KG1 (cell line): ENCODE data around the gene NAB2.

Experiments
- DNase-seq: peaks from one replicate; lab custom pipeline; 2025; lab: John Stamatoyannopoulos, UW

Gene NAB2

DNA sequence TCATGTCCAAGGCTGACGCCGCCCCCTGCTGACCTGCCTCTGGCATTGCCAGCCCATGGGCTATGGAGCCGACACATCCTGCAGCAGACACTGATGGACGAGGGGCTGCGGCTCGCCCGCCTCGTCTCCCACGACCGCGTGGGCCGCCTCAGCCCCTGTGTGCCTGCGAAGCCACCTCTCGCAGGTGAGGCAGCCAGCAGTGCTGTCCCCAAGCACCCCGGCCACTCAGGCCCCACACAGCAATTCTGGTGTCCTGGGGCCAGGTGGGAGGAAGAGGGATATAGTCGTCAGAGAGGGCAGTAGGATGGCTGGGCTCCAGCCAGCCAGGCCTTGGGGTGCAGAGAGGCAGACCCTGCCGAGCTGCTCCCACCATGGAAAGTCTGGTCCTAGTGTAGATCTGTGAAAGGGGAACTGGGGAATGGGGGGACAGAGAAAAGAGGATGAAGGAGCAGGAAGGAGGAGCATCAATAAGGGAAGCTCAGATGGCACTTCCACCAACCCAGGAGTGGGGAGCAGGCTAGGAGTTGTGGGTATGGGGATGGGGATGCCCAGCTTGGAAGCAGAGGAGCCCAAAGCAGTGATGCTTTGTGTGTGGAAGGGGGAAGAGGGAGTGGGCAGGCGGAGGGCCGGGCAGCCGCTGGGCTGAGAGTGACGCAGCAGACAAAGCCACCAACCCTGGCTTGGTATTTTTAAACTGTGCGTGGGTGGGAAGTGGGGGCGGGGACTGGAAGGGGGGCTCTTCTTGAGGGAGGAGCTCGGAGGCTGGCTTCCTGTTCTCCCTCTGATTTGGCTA is 4.7 kb downstream of the NAB2 start:
- DNase-seq: no peak

DNA sequence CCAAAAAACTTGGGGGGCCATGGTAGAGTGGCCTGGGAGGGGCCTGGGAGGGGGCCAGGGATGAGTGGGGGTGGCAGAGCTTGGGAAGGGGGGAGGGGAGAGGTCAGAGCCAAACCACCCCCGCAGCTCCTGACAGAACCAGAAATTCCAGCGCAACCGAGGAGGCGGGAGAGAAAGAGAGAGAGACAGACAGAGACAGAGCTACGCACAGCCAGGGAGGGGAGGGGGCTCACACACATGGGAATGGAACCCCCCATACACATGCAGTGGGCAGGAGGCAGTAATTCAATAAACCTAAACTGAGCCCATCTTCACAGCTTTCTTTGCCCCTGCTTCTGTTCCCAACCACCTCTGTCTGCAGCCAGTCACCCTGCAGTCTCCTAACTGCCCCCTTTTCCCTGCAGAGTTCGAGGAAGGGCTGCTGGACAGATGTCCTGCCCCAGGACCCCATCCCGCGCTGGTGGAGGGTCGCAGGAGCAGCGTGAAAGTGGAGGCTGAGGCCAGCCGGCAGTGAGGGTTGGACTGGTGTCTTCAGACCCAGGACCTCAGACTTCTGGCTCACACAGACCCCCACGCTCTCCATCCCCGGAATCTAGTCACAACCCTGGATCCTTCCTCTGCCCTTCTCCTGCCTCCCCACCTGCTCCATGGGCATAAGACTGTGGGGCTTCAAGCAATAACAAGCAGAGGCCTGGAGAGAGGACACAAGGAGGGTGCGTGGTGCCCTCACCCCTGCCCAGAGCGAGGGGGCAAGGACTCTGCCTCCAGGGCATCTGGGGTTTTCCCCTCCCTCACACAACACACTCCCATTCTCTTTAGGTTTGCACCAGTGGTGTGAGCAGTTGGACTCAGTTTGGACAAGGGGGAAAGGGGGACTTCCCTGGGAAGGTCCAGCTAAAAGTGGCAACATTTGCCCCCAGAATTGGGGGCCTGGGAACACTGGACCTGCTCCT is 5.6 kb downstream of the NAB2 start:
- no peak for DNase-seq

DNA sequence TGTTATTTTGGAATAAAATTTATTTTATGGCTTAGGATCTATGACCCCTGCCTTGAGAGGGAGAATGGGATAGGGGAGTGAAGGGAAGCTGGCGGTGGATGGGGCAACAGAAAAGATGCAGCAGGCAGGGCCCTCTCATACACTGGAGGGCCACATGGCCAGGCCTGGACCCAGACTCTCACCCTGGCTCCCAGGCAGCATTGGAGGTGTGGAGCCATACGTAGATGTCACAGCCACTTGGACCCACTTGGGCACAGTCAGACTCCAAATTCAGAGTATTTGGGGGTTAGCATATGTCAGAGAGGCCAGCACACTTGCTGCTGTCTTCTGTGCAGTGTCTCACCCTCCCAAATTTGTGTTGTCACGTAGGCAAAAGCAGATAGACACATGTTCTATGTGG is 6.5 kb downstream of the NAB2 start:
- no peak for DNase-seq

DNA sequence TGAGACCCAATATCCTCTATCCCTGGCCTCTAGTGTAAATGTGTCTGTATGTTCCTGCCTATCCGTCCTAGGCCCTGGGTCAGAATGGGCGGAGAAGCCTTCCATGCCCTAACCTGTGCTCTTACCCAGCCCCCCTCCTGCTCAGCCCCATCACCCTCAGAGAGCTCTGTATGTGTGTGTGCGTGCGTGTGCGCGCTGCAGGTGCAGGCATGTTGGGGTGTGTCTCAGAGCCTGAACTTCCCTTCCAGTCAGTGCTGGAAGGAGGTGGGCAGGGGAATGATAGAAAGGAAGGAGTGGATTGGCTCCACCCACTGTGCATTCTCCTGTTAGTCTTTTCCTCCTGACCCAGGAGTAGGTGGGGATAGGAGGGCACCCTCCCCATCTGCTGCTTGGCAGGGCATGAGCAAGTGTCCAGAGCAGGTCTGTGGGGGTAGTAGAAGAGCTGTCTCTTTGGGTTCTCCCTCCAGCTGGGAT is 7.2 kb downstream of the NAB2 start:
- no peak for DNase-seq

DNA sequence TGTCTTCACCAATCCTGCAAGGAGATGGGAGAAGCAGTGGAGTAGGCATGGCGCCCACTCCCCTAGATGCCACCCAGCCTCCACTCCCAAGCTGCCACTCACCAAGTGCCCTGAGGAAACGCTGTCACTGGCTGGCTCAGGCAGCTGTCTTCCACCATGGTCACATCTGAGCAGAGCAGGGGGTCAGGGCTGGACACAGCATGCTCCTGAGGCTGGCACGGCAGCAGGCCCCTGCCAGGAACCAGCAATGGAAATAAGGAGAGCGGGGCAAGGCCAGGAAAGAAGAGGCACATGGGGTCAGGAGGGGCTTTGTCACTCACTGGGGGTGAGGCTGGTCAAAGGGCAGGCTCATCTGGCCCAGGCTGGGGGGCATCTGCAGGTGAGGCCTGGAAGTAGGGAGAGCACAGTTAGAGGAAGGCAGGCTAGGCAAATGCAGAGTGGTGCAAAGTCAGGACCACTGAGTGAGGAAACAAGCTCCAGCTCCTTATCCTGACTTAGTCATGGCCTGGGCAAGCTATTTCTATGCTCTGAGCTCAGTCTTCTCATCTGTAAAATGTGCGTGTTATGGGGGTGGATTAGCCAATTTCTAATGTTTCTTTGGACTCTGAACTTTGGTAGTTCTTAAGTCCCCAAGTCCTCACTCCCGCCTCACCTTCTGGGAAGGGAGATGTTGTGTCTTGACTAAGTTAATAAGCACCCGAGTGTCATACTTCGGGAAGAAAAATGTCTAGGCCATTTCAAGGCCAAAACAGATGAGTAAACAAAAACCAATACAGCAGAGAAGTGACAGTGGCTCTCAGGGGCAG is 8.0 kb downstream of the NAB2 start:
- DNase-seq: no peak

DNA sequence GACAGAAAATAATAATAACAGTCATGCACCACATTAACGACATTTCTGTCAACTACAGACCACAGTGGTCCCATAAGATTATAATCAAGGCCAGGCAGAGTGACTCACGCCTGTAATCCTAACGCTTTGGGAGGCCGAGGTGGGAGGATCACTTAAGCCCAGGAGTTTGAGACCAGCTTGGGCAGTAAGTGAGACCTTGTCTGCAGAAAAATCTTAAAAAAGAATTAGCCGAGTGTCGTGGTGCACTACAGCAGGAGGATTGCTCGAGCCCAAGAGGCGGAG is 8.6 kb downstream of the NAB2 start:
- no peak for DNase-seq

DNA sequence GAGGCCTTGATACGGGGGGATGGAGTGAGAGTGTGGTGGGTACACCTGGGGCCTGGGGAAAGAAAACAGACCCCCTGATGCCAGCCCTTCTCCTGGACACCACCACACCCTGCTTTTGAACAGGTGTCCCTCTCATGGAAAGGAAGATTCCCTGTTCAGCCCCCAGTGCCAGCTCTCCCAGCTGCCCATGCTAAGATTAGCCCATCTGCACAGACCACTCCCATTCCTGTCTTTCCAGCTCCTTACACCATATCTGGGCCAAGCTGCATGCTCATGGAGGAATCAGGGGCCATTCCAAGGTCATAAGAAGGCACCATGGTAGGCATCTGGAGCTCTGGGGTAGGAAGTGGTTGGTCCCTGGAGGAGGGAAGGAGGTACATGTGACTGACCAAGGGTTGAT is 9.6 kb downstream of the NAB2 start:
- DNase-seq: no peak

DNA sequence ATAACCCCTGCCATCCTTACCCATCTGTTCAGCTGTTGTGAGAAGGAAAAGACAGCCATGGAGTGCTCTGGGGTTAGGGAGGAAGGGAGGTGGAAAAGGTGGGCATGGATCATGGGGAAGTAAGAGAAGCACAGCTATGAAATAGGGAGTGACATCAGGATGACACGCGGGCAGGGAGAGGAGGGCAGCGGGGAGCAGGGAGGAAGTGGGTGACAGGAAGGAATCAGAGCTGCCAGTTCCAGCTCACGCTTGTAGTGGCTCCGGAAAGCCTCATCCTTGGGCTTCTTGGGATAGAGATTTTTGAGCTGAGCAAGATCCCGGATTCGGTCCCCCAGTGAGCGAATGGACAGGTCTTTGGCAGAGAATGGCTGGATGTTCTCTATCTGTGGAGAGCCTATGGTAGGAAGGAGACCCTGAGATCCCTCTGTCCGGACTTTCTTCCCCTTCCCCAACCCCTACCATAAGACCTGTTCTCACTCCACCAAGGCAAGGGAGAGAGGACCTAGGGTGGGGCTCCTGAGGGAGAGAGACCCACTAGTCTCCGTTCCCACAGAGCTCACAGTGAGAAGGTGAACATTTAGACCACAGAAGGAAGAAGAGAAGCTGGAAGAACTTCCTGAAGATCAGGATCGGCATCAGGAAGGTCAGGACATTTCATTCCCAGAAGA is 10.3 kb downstream of the NAB2 start:
- DNase-seq: no peak

DNA sequence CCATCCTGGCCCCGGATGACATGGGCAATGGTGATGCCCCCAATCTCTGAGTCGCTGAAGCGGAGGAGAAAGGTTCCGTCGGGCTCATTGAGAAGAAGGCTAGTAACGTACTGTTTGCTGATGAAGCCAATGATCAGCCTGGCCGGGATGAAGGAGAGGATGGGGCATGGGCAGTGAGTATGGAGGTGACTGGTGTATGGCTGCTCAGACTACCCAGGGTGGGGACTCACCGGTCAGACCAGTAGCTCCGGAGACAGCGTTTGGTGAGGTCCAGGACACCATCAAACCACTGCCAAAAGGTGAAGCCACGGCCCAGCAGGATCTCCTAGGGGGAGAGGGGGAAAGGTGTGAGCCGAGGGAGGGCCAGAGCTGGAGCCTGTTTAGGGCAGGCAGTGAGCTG is 10.9 kb downstream of the NAB2 start:
- DNase-seq: no peak

DNA sequence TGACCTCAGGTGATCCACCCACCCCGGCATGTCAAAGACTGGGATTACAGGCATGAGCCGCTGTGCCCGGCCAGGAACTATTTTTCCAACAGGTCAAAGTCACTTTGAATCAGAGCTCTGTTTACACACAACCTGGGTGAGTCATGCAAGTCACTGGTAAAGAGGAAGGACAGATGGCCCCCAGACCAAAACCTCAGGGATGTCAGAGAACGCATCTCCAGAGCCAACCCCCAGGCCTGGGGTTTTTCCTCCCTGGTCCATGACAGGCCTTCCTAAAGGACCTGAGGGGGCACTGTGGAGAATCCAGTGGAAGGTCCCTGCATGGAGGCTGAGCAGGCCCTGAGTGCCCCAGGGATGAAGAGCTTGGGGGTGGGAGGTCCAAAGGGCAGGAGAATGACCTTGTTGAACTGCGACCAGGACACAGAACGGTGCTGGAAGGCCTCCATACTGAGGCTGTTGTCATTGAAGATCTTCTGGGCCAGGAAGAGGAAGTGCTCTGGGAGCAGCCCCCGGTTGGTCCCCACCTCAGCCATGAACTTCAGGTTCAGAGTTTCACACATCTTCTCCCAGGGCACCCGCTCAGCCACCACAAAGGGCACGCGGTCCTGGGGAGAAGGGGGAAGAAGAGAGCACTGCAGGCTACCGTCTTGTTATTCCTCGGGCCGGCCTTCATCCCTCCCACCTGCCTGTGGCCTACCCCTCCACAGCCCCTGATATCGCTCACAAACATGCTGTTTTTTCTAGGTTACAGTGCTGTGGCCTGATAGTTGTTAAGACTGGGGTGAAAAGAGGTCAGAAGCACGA is 13.2 kb downstream of the NAB2 start:
- DNase-seq: no peak

DNA sequence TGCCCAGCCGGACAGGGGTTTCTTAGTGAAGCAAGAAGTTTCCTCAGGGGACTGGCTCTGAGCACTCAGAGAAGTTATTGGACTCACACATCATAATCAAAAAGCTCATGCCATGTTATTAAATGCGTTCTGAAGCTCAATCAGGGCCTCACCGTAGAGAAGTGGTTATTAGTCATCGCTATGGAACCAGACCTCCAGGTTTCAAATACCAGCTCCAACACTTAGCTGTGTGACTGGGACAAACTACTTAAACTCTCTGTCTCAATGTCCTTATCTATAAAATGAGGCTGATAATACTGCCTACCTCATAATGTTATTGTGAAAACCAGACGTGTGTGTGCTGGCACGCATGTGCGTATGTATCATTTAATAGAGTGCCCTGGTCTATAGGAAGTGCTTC is 14.9 kb downstream of the NAB2 start:
- no peak for DNase-seq

DNA sequence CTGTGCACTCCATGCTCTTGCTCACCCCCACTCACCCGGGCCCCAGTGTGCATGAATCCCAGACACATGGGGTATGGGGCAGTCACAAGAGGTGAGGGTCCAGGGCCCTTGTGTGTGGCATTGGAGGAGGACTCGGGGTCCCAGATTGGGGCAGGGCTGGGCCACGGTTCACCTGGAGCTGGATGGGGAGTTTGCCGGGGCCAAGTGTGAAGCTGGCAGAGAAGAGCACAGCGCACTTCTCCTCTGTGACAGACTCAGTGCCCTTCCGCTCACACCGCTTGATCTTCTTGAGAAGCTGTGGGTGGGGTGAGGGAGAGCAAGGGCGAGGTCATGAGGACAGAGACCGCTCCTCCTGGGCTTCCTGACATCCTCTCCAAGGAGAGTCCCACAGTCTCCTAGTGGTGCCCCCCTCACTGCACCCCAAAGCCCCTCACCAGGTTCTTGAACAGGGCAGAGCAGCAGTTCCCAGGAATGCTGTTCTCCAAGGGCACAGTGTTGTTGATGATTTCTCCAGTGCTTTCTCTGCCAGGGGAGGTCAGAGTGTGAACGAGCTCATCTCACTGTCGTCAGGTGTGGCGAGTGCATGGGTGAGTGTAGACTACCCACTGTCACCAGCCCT is 15.5 kb downstream of the NAB2 start:
- no peak for DNase-seq

DNA sequence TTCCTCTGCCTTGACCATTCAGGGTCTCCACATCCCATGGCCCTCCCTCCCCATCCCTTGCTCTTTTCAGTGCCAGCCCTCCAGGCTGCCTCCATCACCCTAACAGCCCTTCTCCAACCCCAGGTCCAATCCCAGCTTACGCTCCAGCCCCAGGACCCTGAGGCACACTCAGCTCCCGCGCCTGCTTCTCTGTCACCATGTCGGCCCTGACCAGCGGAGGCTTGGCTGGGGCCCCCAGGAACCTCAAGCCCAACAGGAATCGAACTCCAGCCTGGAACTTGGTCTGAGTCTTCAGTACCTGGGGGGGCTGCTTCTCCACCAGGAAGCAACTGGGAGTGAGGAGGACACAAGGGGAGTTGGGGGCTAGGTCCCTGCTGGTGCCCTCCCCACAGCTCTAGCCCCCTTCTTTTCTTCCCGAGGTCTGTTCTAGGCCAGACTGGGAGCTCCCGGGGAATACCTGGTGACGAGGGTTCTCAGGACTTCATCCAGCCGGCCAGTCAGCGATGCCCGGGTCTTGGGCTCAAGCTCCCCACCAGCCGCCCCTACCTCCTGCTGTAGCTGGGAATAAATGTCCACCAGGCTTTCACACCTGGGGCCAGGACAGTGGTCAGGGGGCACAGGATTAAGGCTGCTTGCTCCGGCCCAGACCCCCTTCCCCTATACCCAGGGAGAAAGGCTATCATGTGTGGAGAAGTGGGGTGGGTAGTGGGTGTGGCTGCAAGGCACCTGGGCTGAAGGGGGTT is 16.3 kb downstream of the NAB2 start:
- DNase-seq: no peak

DNA sequence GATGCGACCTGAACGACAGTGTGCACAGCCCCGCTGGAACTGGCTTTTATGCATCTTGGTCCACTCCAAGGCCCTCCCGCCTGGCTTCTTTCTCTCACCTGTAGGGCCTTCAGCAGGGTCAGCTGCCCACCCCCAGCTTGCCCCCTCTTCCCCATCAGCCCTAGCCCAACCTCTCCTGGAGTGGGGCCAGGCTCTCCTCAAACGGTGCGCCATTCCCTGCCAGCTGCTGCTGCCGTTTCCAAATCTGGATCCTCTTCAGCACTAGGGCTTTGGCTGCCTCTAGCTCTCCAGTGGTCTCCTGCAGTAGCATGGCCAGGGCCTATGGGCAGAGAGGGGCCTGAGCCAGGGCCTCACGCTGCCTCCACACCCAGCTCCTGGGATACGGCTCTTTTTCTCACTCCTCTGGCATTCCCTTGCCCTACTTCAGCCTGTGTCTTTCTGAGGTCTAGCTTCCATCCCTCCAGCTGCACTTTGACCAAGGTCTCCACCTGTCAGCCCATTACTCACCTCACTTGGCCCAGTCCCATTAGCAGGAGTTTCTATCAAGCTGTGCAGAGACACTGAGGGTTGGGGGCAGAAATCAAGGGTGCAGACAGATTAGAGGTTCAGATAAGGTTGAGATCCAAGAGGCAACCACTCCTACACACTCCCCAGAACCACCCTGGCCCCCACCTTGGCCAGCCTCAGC is 17.3 kb downstream of the NAB2 start:
- DNase-seq: no peak

DNA sequence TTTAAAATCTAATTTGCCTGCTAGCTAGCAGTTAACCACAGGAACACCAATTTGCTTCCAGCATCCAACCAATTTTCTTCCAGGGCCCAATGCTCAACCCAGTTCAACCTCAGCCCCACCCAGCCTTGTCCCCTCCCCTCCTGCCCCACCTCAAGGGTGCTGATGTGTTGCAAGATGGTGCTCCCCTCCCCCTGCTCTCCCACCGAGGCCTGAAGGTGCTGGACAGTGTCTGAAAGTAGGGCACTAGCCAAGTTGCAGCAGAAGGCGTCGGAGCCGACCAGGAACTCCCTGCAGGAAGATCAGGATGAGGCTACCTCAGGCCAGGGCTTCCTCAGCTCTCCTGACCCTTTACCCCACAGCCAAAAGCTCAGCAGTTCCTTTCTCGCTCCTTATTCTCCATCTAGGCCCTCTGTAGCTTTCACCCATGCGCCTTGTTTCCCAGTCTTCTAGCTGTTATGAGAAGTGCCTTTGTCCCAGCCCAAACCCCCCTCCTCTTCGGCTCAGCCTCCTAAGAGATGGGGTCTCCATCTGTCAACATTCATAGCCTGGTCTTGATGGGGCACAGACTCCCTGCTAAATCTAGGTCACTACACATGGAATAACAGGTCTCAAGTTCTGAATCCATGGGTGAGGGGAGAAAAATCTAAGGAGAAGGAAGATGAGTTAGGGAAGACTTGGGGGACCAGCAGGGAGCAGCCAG is 18.7 kb downstream of the NAB2 start:
- DNase-seq: no peak

DNA sequence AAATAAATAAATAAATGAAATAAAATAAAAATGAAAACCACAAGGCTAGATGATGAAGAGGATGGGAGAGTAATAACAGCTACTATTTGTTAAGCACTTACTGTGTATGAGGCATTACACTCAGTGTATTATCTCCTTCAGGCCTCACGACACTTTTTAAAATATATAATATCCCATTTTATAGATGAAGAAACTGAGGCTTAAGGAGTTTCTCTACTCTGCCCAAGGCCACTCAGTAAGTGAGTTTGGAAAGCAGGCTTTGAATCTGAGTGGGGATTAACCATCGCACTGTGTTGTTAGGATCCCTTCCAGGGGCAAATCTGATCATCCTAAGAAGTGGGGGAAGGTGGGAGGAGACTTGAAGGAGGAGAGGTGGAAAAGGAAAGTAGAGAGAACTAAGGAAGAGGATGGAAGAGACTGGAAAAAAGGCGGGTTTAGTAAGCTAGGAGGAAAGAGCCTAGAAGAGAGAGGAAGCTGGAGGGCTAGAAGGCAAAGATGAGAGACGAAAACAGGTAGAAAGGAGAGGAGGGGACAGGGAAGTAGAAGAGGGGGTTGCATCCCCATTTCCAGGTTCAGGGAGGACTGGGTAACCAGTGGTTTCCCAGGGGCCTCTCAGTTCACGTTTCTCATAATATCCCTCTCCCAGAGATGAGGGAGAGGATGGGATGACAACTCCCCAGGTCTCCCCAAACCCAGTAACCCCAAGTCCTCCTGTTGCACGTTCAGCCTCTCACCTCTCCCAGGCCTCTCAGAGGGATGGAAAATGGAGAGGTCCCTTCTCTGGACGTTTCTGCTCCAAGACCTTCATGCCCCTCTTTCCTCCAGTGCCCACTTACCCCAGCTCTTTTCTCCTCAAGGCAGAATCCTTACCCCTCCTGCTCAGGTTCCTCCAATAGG is 20.5 kb downstream of the NAB2 start:
- no peak for DNase-seq
